ENCODE results near the gene CLMN.
A peak's percentile ranks its signal among the peaks of the same experiment; 100 is the strongest.

CLMN gene

GRCh38 chr14:95341115-95341514 is 21.4 kb upstream of the CLMN start:
- DNase-seq = no peak

DNA sequence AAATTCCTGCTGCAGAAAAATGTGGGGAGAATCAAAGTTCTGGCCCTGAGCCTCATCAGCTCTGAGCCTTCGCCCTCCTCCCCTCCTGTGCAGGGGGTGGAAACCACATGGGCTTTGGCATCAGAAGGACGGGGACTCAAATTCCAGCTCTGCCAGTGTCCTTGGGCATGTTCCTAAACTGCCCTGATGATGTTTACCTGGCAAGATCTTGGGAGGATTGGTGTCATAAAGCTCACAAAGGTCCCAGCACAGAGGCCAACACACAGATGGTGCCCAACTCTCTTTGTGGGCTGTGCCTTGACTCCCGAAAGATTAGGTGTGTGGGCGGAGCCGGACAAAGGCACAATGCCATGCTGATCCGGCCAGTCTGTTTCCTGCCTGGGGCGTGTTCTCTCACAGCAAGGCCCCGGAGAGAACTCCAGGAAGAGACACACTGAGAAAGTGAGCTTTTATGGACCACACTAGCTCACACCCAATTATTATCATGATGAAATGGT is 20.5 kb upstream of the CLMN start:
- no peak for DNase-seq

DNA sequence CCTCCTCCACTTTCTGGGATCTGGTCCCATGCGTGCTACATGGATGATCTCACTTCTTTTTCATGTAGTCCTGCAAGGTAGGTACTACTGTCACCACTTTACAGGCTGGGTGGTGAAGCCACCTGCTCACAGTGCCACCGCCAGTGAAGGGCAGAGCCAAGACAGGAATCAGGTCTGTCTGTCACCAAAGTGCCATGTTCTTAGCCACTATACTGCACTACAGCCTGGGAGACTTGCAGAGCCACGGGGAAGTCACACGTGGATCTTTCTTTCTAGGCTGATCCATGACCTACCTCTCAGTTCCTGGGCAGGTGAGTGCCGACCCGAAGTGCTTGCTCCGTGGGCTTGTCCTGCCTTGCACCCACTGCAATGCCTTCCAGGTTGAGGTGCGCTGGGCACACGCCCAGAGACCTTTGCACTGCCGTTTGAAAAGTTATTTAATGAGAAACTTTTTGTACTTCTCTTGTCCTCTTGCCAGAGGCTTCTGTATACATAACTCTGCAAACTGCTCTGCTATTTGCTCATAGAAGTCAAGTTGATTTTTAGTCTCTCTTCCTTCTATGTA is 19.7 kb upstream of the CLMN start:
- no peak for DNase-seq

GRCh38 chr14:95338436-95338835 is 18.7 kb upstream of the CLMN start:
- DNase-seq = no peak

GRCh38 chr14:95337041-95337595 is 17.4 kb upstream of the CLMN start:
- DNase-seq = peak; percentile 70

DNA sequence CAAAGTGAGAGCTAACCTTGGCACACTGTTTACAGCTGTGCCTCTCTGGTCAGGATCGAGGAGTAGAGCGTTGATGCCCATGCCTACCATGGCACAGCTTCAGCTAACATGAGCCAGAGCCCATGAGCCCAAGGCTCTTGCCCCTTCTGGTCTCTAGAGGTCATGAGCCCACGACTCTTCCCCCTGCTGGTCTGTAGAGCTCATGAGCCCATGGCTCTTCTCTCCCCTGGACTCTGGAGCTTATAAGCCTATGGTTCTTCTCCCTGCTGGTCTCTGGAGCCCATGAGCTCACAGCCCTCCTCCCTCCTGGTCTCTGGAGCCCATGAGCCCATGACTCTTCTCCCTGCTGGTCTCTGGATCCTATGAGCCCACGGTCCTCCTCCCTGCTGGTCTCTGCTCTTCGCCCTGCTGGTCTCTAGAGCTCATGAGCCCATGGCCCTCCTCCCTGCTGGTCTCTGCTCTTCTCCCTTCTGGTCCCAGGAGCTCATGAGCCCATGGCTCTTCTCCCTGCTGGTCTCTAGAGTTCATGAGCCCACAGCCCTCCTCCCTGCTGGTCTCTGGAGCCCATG is 16.6 kb upstream of the CLMN start:
- no peak for DNase-seq

- no peak for DNase-seq
Observed at GRCh38 chr14:95335071-95335470, 15.4 kb upstream of the CLMN start.

GRCh38 chr14:95334044-95334443 is 14.3 kb upstream of the CLMN start:
- no peak for DNase-seq

DNA sequence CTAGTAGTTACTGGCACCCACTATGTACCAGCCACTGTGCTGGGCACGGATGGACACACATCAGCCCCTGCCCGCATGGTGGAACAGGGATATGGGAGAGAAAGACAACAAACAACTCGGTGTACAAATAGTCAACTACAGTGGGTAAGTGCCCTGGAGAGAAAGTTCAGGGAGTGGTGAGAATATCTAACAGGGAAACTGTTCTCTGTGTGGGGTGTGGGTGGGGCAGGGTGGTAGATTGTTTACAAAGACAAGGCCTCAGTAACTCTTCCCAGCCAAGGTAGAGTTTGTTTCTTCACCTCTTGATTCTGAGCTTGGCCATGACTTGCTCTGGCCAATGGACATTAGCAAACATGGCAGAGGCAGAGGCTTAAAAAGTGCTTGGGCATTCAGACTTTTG is 12.9 kb upstream of the CLMN start:
- no peak for DNase-seq

DNA sequence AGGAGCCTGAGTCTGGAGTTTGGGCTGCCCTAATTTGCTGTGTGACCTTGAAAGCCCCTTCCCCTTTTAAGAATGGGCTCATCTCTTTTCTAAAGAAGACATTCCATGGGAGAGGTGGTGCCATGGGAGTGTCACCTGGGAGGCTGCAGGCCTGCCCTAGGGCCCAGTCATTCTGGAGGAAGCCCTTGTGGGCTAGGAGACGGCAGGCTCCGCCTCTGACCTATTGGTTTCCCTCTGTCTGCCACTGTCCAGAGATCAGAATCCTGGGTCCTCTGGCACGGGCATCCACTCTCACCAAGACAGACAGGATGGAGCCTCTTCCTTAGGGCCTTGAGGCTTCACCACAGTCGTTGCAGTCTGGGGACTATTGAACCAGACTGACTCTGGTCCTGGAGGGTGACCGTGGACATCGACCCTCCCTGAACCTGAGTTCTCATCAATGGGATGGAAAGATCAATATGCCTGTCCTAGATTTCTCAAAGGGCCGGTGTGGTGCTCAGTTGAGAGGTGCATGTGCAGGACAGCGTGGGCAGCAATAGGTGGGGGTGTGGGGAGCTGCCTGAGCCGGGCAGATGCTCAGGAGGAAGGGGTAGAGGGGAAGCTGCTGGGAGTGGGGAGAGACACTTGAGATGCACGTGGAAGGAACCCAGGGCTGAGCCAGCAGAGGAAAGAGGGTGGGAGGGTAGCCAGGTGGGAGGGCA is 12.2 kb upstream of the CLMN start:
- DNase-seq = no peak

- no peak for DNase-seq
Observed at GRCh38 chr14:95330591-95331370, 11.1 kb upstream of the CLMN start.

- DNase-seq = no peak
Observed at GRCh38 chr14:95329941-95330340, 10.2 kb upstream of the CLMN start.

DNA sequence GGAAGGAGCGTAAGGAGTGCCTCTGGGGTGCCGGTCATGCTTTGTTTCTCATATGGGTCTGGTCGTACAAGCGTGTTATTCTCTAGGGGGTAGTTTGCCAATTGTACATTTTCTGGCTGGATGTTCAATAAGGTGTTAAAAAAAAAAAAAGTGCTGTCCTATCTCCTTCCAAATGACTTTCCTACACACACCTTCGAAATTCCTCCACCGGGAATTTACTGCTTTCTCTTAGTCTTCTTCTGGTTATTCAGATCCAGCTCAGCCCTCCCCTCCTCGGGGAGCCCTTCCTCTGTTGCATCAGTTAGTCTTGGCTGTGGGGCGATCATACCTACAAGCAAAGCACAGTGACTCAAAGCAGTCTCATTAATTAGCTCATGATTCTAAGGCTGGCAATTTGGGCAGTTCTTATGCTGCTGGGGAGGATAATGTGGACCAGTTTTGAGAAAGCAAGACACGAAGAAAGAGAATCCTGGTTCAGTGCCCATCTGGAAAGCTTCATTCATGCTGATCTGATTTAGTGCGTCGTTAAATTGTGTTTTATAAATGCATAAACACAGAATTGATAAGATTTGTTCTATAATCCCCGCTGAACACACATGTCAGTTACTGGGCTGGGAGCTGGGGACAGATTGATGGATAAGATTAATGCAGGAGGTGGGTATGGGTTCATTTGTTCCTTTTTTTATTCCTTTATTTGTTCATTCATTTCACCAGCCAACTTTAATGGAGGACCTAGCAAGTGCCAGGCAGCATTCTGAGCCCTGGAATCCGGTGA is 9.2 kb upstream of the CLMN start:
- no peak for DNase-seq

- DNase-seq = no peak
Observed at GRCh38 chr14:95327558-95328374, 8.1 kb upstream of the CLMN start.

DNA sequence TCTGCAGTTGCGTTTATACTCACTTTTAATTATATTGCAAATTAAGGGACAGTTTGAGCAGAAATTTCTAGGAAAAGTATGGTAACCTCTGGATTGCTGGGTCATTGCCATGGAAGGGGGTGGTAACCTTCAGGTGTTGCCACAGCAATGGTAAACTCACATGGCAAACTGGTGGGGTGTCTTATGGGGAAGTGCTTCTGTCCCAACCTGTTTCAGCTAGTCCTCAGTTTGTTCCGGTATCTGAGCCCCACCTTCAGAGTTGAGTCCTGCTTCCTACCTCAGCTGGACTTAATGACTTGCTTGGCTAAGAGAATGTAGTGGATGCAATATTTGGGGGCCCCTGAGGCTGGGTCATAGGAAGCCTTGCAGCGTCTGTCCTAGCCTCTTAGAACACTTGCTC is 7.3 kb upstream of the CLMN start:
- DNase-seq = no peak

GRCh38 chr14:95323917-95324316 is 4.2 kb upstream of the CLMN start:
- DNase-seq = no peak

DNA sequence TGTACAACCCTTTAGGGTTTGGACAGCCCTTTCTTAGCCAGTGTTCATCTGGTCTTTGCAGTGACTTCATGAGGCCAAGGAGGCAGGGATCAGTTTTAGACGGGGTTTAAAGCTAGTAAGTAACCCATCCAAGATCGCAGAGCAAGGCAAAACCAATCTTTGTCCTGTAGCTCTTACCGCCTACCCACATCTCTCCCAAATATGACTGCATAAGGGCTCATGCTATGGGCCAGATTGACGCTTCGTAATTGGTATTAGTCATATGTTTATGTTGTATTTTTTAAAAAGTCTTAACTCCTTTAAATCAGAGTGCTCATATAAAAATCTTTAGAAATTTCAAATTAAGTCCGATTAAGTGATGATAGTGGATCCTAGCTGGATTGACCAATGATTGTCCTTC is 3.7 kb upstream of the CLMN start:
- DNase-seq = no peak

DNA sequence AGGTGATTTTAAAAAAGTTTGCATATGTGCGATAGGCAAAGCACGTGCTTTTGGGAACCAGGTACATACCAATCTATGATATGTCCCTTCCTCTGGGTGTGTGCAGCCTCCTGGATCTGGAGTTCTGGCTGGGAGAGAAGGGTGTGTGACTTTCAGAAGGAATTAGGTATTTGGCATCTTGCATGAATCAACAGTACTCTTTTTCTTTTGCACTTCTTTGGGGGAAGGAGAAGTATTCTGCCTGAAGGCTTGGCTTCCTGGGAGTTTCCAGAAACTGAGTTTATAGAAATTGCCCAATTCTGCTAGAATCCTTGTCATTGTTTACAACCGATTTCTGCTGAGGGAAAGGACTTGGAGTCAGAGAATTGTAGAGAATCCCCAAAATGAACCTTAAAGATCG is 2.9 kb upstream of the CLMN start:
- no peak for DNase-seq

DNA sequence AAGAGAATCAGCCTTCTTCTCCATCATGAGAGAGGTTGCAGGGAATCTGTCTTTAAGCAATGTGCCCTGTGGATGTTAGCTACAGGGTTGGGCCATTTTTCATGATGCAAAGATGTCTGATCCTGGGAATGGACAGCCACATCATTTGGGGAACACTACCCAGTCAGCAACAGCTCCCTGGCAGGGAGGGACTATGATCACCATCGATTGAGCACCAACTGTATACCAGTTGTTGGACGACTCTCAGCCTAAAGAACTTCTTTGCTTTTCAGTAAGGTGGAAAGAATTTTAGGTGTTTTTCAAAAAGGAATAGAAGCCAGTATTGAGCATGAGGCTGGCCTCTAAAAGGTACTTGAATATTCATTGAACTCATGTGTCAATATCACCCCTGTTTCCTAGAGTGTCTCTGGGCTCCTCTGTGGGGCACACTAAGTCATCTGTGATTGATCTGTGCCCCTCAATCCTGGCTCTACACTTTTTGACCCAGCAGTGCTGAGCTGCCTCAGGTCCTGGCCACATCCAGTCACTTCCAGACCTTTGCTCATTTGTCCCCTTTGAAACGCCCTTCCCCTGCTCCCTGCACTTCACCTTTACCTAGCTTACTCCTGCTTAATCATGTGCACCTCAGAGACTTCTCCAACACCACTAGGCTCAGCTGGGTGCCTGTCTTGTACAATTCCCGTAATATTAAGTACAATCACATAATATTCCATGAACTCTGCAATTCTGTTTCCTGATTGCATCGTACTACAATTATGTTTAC is 2.2 kb upstream of the CLMN start:
- DNase-seq = no peak

DNA sequence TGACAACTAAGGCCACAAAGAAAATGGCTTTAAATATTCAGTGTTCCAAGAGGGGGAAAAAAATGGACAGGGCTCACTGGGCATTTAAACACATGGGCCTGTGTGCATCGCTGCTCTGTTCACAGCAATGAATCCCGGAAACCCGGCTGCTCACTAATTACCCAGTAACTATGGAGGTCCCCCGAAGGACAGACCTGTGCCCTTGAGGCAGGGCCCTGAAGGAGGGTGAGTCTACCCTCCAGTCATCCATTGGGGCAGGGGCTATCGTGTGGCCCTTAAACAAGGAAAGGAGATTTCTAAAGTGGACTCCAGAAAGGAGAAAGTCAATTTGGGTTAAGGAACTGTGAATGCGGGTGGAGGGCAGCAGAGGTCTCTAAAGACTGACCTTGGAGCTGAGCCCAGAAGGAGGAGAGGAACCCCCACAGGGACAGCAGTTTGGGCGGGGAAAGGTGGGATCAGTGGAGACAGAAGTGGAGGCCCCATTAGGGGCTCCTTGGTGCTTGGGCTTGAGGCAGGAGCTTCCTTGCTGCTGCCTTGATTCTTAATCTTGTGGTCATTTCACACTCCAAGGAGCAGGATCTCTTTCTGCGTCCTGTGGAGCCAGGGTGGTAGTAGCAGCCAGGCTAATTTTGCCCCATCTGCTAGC is 1.4 kb upstream of the CLMN start:
- peak; percentile 47 for DNase-seq
